Subcutaneous adipose tissue (tissue), 4 donors: ENCODE results near the gene PLAAT5. TPM values are rescaled to one million over a fixed set of nuclear protein-coding genes. Genes with fewer than 3 reads are reported as not detected.

ENCODE experiments used
- total RNA-seq, 4 donors: library from RNA; depleted of rRNA; stranded (reverse); fragments of >200 nt; gene quantifications; one replicate each; pipeline ENCODE4 v1.1.0, GENCODE V29; 2016
- TF ChIP-seq, protein P1 (sequence below): fragments of 450-650 bp; IDR thresholded peaks from one replicate; pipeline ENCODE4 v1.5.1; 2016; ENCODE audit warnings: low read depth, mild to moderate bottlenecking, control low read depth, antibody characterized with exemption, moderate library complexity

PLAAT5 gene
- total RNA-seq, 4 donors from 2014 or later = 38.2 to 59.5 (median 42.9) TPM

DNA sequence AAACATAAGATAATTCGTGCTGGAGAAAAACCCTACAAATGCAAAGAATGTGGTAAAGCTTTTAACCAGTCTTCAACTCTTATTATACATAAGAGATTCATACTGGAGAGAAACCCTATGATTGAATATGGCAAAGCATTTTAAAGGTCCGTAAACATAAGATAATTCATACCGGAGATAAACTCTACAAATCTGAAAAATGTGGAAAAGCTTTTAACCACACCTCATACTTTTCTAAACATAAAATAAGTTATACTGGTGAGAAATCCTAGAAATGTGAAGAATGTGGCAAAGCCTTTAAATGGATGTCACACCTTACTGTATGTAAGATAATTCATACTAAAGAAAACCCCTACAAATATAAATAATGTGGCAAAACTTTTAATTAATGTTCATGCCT is 20.7 kb downstream of the PLAAT5 start:
- TF ChIP-seq, protein P1, sequence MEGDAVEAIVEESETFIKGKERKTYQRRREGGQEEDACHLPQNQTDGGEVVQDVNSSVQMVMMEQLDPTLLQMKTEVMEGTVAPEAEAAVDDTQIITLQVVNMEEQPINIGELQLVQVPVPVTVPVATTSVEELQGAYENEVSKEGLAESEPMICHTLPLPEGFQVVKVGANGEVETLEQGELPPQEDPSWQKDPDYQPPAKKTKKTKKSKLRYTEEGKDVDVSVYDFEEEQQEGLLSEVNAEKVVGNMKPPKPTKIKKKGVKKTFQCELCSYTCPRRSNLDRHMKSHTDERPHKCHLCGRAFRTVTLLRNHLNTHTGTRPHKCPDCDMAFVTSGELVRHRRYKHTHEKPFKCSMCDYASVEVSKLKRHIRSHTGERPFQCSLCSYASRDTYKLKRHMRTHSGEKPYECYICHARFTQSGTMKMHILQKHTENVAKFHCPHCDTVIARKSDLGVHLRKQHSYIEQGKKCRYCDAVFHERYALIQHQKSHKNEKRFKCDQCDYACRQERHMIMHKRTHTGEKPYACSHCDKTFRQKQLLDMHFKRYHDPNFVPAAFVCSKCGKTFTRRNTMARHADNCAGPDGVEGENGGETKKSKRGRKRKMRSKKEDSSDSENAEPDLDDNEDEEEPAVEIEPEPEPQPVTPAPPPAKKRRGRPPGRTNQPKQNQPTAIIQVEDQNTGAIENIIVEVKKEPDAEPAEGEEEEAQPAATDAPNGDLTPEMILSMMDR = no peak

DNA sequence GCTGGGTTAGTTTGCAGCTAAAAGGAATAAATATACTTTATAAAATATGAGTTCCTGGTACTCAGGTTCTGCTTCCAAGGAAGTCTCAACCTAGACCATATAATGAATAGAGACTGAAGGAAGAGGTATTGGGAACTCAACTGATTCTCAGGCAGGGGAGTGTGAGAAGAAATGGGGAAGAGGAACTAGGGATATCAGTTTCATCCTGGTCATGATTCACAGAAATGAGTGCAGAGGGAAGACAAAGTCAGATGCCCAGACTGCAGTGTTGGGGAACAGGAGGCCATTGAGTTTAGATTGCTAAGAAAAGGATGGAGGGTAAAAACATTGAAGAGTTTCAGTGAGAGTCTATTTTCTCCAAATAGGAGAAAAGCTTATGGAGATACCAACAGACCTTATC is 28.8 kb downstream of the PLAAT5 start:
- TF ChIP-seq, protein P1 = no peak

DNA sequence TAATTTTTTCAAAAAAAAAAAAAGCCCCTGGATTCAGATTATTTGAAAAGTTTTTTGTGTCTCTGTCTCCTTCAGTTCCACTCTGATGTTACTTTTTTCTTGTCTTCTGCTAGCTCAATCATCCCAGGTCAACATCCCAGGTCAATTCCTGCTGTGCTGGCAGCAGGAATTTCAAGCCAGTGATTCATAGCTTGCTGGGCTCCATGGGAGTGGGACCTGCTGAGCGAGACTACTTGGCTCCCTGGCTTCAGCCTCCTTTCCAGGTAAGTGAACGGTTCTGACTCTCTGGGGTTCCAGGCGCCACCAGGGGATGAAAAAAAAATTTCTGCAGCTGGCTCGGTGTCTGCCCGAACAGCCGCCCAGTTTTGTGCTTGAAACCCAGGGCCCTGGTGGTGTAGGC is 31.4 kb downstream of the PLAAT5 start:
- TF ChIP-seq, protein P1 = no peak

DNA sequence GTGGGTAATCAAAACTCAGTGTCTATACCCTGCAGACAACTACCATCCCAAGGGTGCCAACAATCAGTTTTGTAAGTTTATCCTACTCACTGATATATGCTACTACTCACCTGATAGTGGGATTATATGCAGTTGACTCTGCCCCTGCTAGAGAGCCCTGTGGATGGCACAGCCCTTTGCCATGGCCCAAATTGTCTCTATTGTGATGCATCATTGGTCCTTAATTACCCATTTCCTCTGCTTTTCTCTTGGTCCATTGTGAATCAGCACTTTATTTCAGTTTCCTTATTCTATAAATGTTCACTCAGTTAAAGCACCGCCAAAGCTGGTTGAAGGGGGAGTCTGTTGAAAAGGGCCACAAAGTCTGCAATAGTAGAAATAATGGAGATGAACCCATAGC is 42.3 kb downstream of the PLAAT5 start:
- TF ChIP-seq, protein P1 = no peak

- TF ChIP-seq, protein P1 = no peak
Measured at GRCh38 chr11:63445720-63446119, 45.2 kb downstream of the PLAAT5 start.

- TF ChIP-seq, protein P1 = no peak
Measured at GRCh38 chr11:63445118-63445517, 45.8 kb downstream of the PLAAT5 start.

DNA sequence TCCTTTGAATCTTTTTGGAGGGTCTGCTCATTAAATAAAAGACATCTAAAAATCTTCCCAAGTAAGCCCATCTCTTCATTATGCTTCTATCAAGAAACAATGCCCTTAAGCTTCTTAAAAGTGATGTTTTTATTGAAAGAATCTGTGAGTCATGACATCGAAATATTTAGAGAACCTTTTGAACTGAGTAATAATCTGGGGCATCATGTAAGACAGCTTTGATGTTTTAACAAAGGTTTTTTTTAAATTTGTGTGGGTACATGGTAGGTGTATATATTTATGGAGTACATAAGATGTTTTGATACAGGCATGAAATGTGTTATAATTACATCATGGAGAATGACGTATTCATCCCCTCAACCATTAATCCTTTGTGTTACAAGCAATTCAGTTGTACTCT is 46.8 kb downstream of the PLAAT5 start:
- TF ChIP-seq, protein P1 = no peak

- TF ChIP-seq, protein P1 = no peak
Measured at GRCh38 chr11:63443714-63444113, 47.3 kb downstream of the PLAAT5 start.
